HepG2 (cell line): Measurements from ENCODE around the gene ANTXR1. TPM values are rescaled to one million over a fixed set of nuclear protein-coding genes. Genes with fewer than 3 reads are reported as not detected.

Experiments
- ATAC-seq: fragments of 200-7000 bp; cut with Tn5 transposase; 3 replicates; pipeline ENCODE4 v1.9.1; 2020; ENCODE audit warnings: mild to moderate bottlenecking, moderate library complexity
- BruUV-seq: library from RNA; stranded (reverse); fragments of 400-500 nt; replicated peaks from 2 replicates; lab custom pipeline; 2021; lab: Mats Ljungman, UMichigan
- CTCF ChIA-PET: fragments of 300-600 bp; formaldehyde crosslinking; extraction: SDS; loops from one replicate; lab custom pipeline; 2021; ENCODE audit warnings: low total read pairs, inconsistent platforms, low intra/inter-chr PET ratio; lab: Yijun Ruan, JAX
- POLR2A ChIA-PET: fragments of 350-600 bp; sonication (Branson Sonifier 250); formaldehyde crosslinking; loops from one replicate; lab custom pipeline; 2020; ENCODE audit warnings: antibody characterized with exemption, inconsistent platforms; lab: Yijun Ruan, JAX
- DNase-seq: peaks from one replicate; pipeline ENCODE4 v3.0.0-alpha.2; 2015; ENCODE audit warnings: low spot score
- FAIRE-seq: peaks from 3 replicates; lab custom pipeline; 2011; peaks lifted over from hg19 to GRCh38; lab: Jason Lieb, UNC
- H2AFZ ChIP-seq: one replicate; pipeline ENCODE4 v1.6.1; 2011; ENCODE audit warnings: low read length, inconsistent platforms
- H3K27ac ChIP-seq: fragments of 300-600 bp; 3 replicates; pipeline ENCODE4 v1.8.0; 2011; ENCODE audit warnings: mixed run types, mild to moderate bottlenecking, mixed read lengths, low read length, inconsistent platforms; ENCODE audit not compliant: insufficient read depth; ENCODE audit errors: extremely low read length
- H3K27me3 ChIP-seq, 2 experiments: fragments of 200-600 bp in 1 of 2; 2 replicates in 1 of 2; 3 replicates in 1 of 2; pipeline versions ENCODE4 v1.6.0 to v1.8.0; 2011; ENCODE audit warnings: low read length in 2 of 2, mild to moderate bottlenecking in 2 of 2, moderate library complexity in 2 of 2, inconsistent platforms in 1 of 2; ENCODE audit not compliant: insufficient read depth in 2 of 2, control insufficient read depth in 1 of 2
- H3K36me3 ChIP-seq, 2 experiments: fragments of 200-600 bp in 1 of 2; replicated peaks in 1 of 2; 2 replicates in 1 of 2; 3 replicates in 1 of 2; pipeline versions ENCODE4 v1.5.1 to v1.8.0; 2011; ENCODE audit warnings: low read length in 2 of 2, inconsistent platforms in 1 of 2; ENCODE audit not compliant: insufficient read depth in 2 of 2, control insufficient read depth in 1 of 2
- H3K4me1 ChIP-seq: 2 replicates; pipeline ENCODE4 v1.5.1; 2012; ENCODE audit warnings: low read length, inconsistent platforms; ENCODE audit not compliant: insufficient read depth
- H3K4me2 ChIP-seq: 2 replicates; pipeline ENCODE4 v1.6.0; 2011; ENCODE audit warnings: low read depth, low read length, inconsistent platforms
- H3K4me3 ChIP-seq, 3 experiments: fragments of 200-600 bp in 1 of 3; sonication (generic), shearing (Covaris generic) in 1 of 3; replicated peaks in 1 of 3; 2 replicates each; pipeline ENCODE4 v1.5.1; 2011 to 2016; ENCODE audit warnings: low read length in 3 of 3, inconsistent platforms in 2 of 3, low read depth in 2 of 3, mild to moderate bottlenecking in 2 of 3, control low read depth in 1 of 3, mixed read lengths in 1 of 3; ENCODE audit not compliant: insufficient read depth in 1 of 3
- H3K79me2 ChIP-seq: one replicate; pipeline ENCODE4 v1.6.1; 2011; ENCODE audit warnings: low read length, inconsistent platforms; ENCODE audit not compliant: insufficient read depth
- H3K9ac ChIP-seq: 2 replicates; pipeline ENCODE4 v1.6.0; 2011; ENCODE audit warnings: mild to moderate bottlenecking, low read depth, low read length, inconsistent platforms; ENCODE audit not compliant: insufficient read depth
- H3K9me3 ChIP-seq: 2 replicates; pipeline ENCODE4 v1.5.1; 2012; ENCODE audit warnings: mild to moderate bottlenecking, low read length
- H4K20me1 ChIP-seq: 2 replicates; pipeline ENCODE4 v1.6.0; 2011; ENCODE audit warnings: inconsistent platforms, mild to moderate bottlenecking, low read length, moderate library complexity; ENCODE audit not compliant: insufficient read depth
- MEIS1 ChIP-seq: sonication (generic); formaldehyde crosslinking; IDR thresholded peaks from 2 replicates; pipeline ENCODE4 v1.9.0; 2021; ENCODE audit warnings: mild to moderate bottlenecking, missing genetic modification reagents, moderate library complexity, borderline replicate concordance
- NCOA5 ChIP-seq: sonication (generic); formaldehyde crosslinking; IDR thresholded peaks from 2 replicates; pipeline ENCODE4 v1.4.0; 2020; ENCODE audit warnings: missing genetic modification reagents
- NR3C1 ChIP-seq: sonication (generic); formaldehyde crosslinking; IDR thresholded peaks from 2 replicates; pipeline ENCODE4 v1.4.0; 2020; ENCODE audit warnings: missing genetic modification reagents
- NRL ChIP-seq: sonication (generic); formaldehyde crosslinking; IDR thresholded peaks from 2 replicates; pipeline ENCODE4 v1.5.0; 2020; ENCODE audit warnings: missing genetic modification reagents, mild to moderate bottlenecking, moderate library complexity, borderline replicate concordance
- SATB2 ChIP-seq: sonication (generic); formaldehyde crosslinking; IDR thresholded peaks from 2 replicates; pipeline ENCODE4 v1.5.0; 2020; ENCODE audit warnings: missing genetic modification reagents
- SMARCC2 ChIP-seq: fragments of 450-650 bp; IDR thresholded peaks from 2 replicates; pipeline ENCODE4 v1.6.1; 2017; ENCODE audit warnings: antibody characterized with exemption, mild to moderate bottlenecking
- ZBTB7B ChIP-seq: sonication (generic); formaldehyde crosslinking; IDR thresholded peaks from 2 replicates; pipeline ENCODE4 v1.4.0; 2020; ENCODE audit warnings: missing genetic modification reagents
- ZNF318 ChIP-seq: sonication (generic); formaldehyde crosslinking; IDR thresholded peaks from 2 replicates; pipeline ENCODE4 v1.4.0; 2020; ENCODE audit warnings: mild to moderate bottlenecking, missing genetic modification reagents
- ZNF83 ChIP-seq: sonication (generic); formaldehyde crosslinking; IDR thresholded peaks from 2 replicates; pipeline ENCODE4 v1.4.0; 2020; ENCODE audit warnings: missing genetic modification reagents, mild to moderate bottlenecking, borderline replicate concordance
- WGBS: methylation state at CpG from one replicate; pipeline ENCODE4 v1.1.6; 2017; ENCODE audit warnings: low lambda C conversion rate; 5-methylcytosine and 5-hydroxymethylcytosine counted together
- in situ Hi-C: cut with HindIII; loops from 2 replicates; pipeline ENCODE4 v1.10.0; 2017; ENCODE audit warnings: low pct_unique_long_range_greater_than_20kb; ENCODE audit not compliant: extremely low pct_ligation_motif_present
- intact Hi-C: fragments of 100-400 bp; cut with micrococcal nuclease; formaldehyde crosslinking; loops from one replicate; pipeline ENCODE4 v1.10.0; 2022; ENCODE audit not compliant: unreplicated experiment
- polyA plus RNA-seq, 8 experiments: library from polyadenylated mRNA; depleted of rRNA in 3 of 8; stranded (reverse) in 7 of 8; unstranded in 1 of 8; fragments of >200 nt; fragmentation: Illumina TruSeq in 4 of 8; extraction: Trizol in 4 of 8; gene quantifications; 2 replicates each; pipeline versions ENCODE4 v1.2.1 to v1.2.3, GENCODE V29; 2011 to 2016; ENCODE audit warnings: low read depth in 4 of 8, missing spikeins in 1 of 8, mixed read lengths in 1 of 8; ENCODE audit not compliant: insufficient read depth in 1 of 8
- total RNA-seq, 5 experiments: library from RNA; depleted of rRNA; stranded (reverse); fragments of >200 nt; fragmentation: Illumina TruSeq; extraction: Trizol; gene quantifications; 2 replicates each; pipeline ENCODE4 v1.2.3, GENCODE V29; 2016; ENCODE audit warnings: low read depth in 1 of 5
- TF ChIP-seq, protein P1 (sequence below): fragments of 450-650 bp; IDR thresholded peaks from 2 replicates; pipeline ENCODE4 v1.6.1; 2016

The ANTXR1 gene
- total and polyA plus RNA-seq, 2 of the 13 experiments (the other 11 are each of a cell fraction or from before 2014, with no cell fraction given), result 4.5 to 12.7 TPM

DNA sequence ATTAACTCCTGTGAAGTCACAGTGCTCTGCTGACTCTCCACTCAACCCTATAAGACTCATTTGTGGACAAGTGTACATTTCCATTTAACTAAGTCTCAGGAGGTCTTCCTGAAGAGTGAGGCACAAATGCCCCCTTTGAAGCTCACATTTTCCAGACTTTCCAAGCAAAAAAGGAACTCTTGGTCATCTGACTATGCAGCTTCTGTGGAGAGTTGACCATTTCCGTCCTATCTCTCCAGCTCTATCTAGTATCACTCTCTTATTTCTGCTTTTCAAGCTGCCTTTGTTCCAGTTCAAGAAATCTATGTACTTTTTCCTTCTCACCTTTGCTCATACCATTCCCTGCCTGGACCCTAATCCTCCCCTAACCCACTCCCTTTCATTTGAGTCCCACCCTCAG, 77.0 kb downstream of the ANTXR1 start:
- ChIA-PET CTCF (no interaction called here), POLR2A (no interaction called here)
- H4K20me1 ChIP-seq, result no peaks in the 10 kb centered on the region
- H3K9me3 ChIP-seq, result no peaks in the 10 kb centered on the region
- H3K27me3 ChIP-seq, result no peaks in the 10 kb centered on the region
- peaks cover 17% of the 10 kb centered on the region; the same call in 1 of the 2 replicates for H3K4me1 ChIP-seq
- no peak overlapping the region for H3K4me2 ChIP-seq
- FAIRE-seq (no peak), DNase-seq (no peak), ATAC-seq (no peak)
- no peak overlapping the region for H3K4me3 ChIP-seq
- H3K36me3 ChIP-seq, result peaks cover 0 to 3% of the 10 kb centered on the region in 2 experiments; a peak in 1 of 5 replicates
- intact Hi-C loops (no loop called here), in situ Hi-C loops (no loop called here)
- no peak overlapping the region for H3K27ac ChIP-seq
- no peak overlapping the region for H2AFZ ChIP-seq
- no peak overlapping the region for H3K9ac ChIP-seq
- H3K79me2 ChIP-seq, result no peaks in the 10 kb centered on the region
- 87% methylated on average over 1 of the region's 1 CpG for WGBS
- no peak for TF ChIP-seq ZNF83
- TF ChIP-seq ZBTB7B (CRISPR knock-in tag), result no peak
- no peak for TF ChIP-seq NCOA5 (CRISPR knock-in tag)
- TF ChIP-seq SMARCC2, result no peak
- BruUV-seq, result no TSS peak

- H3K4me3 ChIP-seq, result no peak overlapping the region
- H3K27ac ChIP-seq, result no peak overlapping the region
- no peaks in the 10 kb centered on the region for H3K27me3 ChIP-seq
- intact Hi-C loops, result no loop called here
- H4K20me1 ChIP-seq, result no peaks in the 10 kb centered on the region
- no peak for DNase-seq
- H3K9me3 ChIP-seq, result no peaks in the 10 kb centered on the region
- POLR2A ChIA-PET, result no interaction called here
- H3K79me2 ChIP-seq, result no peaks in the 10 kb centered on the region
- BruUV-seq, result no TSS peak
- H2AFZ ChIP-seq, result no peak overlapping the region
- no peak for ATAC-seq
- no peak overlapping the region for H3K9ac ChIP-seq
- peaks cover 0 to 3% of the 10 kb centered on the region in 2 experiments; a peak in 1 of 5 replicates for H3K36me3 ChIP-seq
- in situ Hi-C loops, result no loop called here
- 91% methylated on average over 6 of the region's 6 CpGs for WGBS
- no peak for FAIRE-seq
- CTCF ChIA-PET, result no interaction called here
- H3K4me1 ChIP-seq, result peaks cover 14% of the 10 kb centered on the region; the same call in 1 of the 2 replicates
- no peak overlapping the region for H3K4me2 ChIP-seq
- TF ChIP-seq, protein P1, sequence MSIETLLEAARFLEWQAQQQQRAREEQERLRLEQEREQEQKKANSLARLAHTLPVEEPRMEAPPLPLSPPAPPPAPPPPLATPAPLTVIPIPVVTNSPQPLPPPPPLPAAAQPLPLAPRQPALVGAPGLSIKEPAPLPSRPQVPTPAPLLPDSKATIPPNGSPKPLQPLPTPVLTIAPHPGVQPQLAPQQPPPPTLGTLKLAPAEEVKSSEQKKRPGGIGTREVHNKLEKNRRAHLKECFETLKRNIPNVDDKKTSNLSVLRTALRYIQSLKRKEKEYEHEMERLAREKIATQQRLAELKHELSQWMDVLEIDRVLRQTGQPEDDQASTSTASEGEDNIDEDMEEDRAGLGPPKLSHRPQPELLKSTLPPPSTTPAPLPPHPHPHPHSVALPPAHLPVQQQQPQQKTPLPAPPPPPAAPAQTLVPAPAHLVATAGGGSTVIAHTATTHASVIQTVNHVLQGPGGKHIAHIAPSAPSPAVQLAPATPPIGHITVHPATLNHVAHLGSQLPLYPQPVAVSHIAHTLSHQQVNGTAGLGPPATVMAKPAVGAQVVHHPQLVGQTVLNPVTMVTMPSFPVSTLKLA, result no peak
- TF ChIP-seq ZNF318 (no peak), MEIS1 (CRISPR knock-in tag) (no peak), NRL (no peak), NR3C1 (no peak), SATB2 (CRISPR knock-in tag) (no peak)
Measured at GRCh38 chr2:69090820-69091219, 77.8 kb downstream of the ANTXR1 start.
